GM12891 (cell line): ENCODE data around the gene NOL11.
"Not testable (repeated sequence)": the region's sequence is repeated elsewhere in the genome, so short reads cannot be mapped to it uniquely, and the experiment has no call there.

ENCODE experiments used
- DNase-seq: peaks from one replicate; pipeline ENCODE4 v3.0.0; 2011; ENCODE audit warnings: low spot score; ENCODE audit not compliant: insufficient read length
- FAIRE-seq: peaks from 2 replicates; lab custom pipeline; 2011; peaks lifted over from hg19 to GRCh38; lab: Jason Lieb, UNC
- PAX5 ChIP-seq: IDR thresholded peaks from 2 replicates; pipeline ENCODE4 v1.6.1; 2011; ENCODE audit warnings: low read length, moderate library complexity, mild to moderate bottlenecking; ENCODE audit not compliant: insufficient read depth, severe bottlenecking
- POLR2A ChIP-seq: IDR thresholded peaks from 2 replicates; pipeline ENCODE4 v1.6.1; 2011; ENCODE audit warnings: low read depth, low read length, control low read depth
- POLR2AphosphoS5 ChIP-seq: IDR thresholded peaks from 2 replicates; pipeline ENCODE4 v1.6.1; 2011; ENCODE audit warnings: low read depth, low read length, control low read depth
- POU2F2 ChIP-seq: IDR thresholded peaks from 2 replicates; pipeline ENCODE4 v1.6.1; 2011; ENCODE audit warnings: low read depth, mild to moderate bottlenecking, control low read depth, low read length, moderate library complexity
- SPI1 ChIP-seq: IDR thresholded peaks from 2 replicates; pipeline ENCODE4 v1.6.1; 2011; ENCODE audit warnings: low read depth, low read length, control low read depth
- TAF1 ChIP-seq: IDR thresholded peaks from 2 replicates; pipeline ENCODE4 v1.6.1; 2011; ENCODE audit warnings: low read depth, low read length, control low read depth

NOL11 gene

DNA sequence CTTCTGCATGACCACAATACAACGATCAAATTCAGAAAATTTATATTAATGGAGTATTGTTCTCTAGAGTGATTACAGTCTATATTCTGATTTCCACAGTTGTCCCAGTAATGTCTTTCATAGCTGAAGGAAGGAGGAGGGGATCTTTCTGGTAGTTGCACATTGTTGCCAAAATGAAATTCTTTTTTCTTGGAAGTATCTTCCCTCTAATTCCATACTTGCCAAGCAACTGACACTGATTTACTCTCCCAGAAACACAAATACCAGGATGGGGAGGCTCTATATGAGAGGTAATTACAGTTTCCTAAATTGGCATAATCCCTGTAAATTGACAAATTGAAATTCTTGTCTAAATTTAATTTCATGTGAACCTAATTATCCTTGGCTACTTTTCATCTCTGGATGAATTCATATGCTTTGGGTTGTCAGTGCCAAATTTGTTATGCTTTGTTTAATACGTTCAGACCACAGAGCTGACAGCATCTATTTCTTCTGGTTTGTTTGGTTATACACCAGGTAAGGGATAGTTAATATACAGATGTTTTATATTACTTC is 30.0 kb downstream of the NOL11 start:
- DNase-seq (no peak), FAIRE-seq (no peak)
- TF ChIP-seq POLR2AphosphoS5 (no peak), PAX5 (no peak), POU2F2 (no peak), SPI1 (no peak), POLR2A (no peak), TAF1 (no peak)

- FAIRE-seq = no peak
- TF ChIP-seq TAF1 (no peak), POLR2AphosphoS5 (no peak), SPI1 (no peak), PAX5 (no peak), POLR2A (no peak), POU2F2 (no peak)
- DNase-seq = no peak
These were observed 32.3 kb downstream of the NOL11 start for GRCh38 chr17:67750067-67750466.

GRCh38 chr17:67751101-67752074 is 33.7 kb downstream of the NOL11 start:
- DNase-seq = no peak
- no peak for FAIRE-seq
- TF ChIP-seq PAX5 = no peak
- no peak for TF ChIP-seq POLR2A
- TF ChIP-seq POU2F2 = no peak
- TF ChIP-seq TAF1 = no peak
- no peak for TF ChIP-seq SPI1
- TF ChIP-seq POLR2AphosphoS5 = no peak

GRCh38 chr17:67752160-67752559 is 34.4 kb downstream of the NOL11 start:
- FAIRE-seq, DNase-seq: not testable (repeated sequence)

- DNase-seq (no peak), FAIRE-seq (no peak)
- TF ChIP-seq POLR2AphosphoS5 = no peak
- TF ChIP-seq PAX5 = no peak
- TF ChIP-seq SPI1 = no peak
- no peak for TF ChIP-seq POLR2A
- TF ChIP-seq TAF1 = no peak
- no peak for TF ChIP-seq POU2F2
These were observed 35.3 kb downstream of the NOL11 start for GRCh38 chr17:67753026-67753425.

GRCh38 chr17:67754001-67754400 is 36.3 kb downstream of the NOL11 start:
- TF ChIP-seq POLR2AphosphoS5 (no peak), POLR2A (no peak), PAX5 (no peak), POU2F2 (no peak), TAF1 (no peak), SPI1 (no peak)
- DNase-seq (no peak), FAIRE-seq (no peak)

DNA sequence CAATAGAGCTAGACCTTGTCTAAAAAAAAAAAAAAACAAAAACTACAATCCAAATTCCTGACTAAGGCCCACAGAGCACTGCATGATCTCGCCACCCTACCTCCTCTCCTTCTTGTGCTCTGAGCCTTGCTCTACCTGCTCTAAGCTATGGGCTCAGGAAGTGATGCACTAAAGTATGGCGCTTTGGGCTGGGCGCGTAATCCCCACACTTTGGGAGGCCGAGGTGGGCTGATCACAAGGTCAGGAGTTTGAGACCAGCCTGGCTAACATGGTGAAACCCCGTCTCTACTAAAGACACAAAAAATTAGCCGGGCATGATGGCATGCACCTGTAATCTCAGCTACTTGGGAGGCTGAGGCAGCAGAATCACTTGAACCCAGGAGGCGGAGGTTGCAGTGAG is 37.0 kb downstream of the NOL11 start:
- not testable (repeated sequence) for DNase-seq, FAIRE-seq

DNA sequence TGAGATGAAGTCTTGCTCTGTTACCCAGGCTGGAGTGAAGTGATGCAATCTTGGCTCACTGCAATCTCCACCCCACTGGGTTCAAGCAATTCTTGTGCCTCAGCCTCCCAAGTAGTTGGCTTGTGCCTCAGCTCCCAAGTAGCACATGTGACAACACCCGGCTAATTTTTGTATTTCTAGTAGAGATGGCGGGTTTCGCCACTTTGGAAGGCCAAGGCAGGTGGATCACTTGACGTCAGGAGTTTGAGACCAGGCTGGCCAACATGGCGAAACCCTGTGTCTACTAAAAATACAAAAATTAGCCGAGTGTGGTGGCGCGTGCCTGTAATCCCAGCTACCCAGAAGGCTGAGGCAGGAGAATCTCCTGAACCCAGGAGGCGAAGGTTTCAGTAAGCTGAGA is 39.0 kb downstream of the NOL11 start:
- not testable (repeated sequence) for DNase-seq, FAIRE-seq

- no peak for FAIRE-seq
- TF ChIP-seq POU2F2 (no peak), POLR2AphosphoS5 (no peak), TAF1 (no peak), SPI1 (no peak), POLR2A (no peak), PAX5 (no peak)
- DNase-seq = no peak
These were observed 41.8 kb downstream of the NOL11 start for GRCh38 chr17:67759355-67760171.
